ENCODE measurements around the gene CCL17. TPM values are rescaled to one million over a fixed set of nuclear protein-coding genes. Genes with fewer than 3 reads are reported as not detected.
"Not testable (repeated sequence)": the region's sequence is repeated elsewhere in the genome, so short reads cannot be mapped to it uniquely, and the experiment has no call there.

Gene CCL17
- total and polyA plus RNA-seq, 4 donors: 3.1 to 39.3 (median 3.5) TPM; not detected in 1

- H3K36me3 ChIP-seq (ENCODE audit: control insufficient read depth in 4 of 4, insufficient read depth in 4 of 4, low read length in 4 of 4): peaks cover 38 to 61% (median 50%) of the 10 kb centered on the region in 4 donors
- DNase-seq (no peak), ATAC-seq (ENCODE audit: insufficient read depth, low FRiP score) (no peak)
- no peak overlapping the region for H3K27ac ChIP-seq (ENCODE audit: low read depth in 1 of 2, low read length in 1 of 2)
- no peak for TF ChIP-seq CTCF (IDR thresholded peaks at IDR 0.05; ENCODE audit: control extremely low read depth, extremely low read depth)
- H3K4me1 ChIP-seq (ENCODE audit: control insufficient read depth in 5 of 5, insufficient read depth in 5 of 5, low read length in 5 of 5): no peaks in the 10 kb centered on the region
- no peaks in the 10 kb centered on the region for H3K27me3 ChIP-seq (ENCODE audit: control insufficient read depth in 3 of 3, insufficient read depth in 3 of 3, low read length in 2 of 3)
- 93 to 98% methylated on average over 2 of the region's 2 CpGs for WGBS, 2 donors
- no peaks in the 10 kb centered on the region for H3K9me3 ChIP-seq (ENCODE audit: control insufficient read depth in 4 of 4, insufficient read depth in 3 of 4, low read length in 3 of 4)
- no peak overlapping the region for H3K4me3 ChIP-seq
- no peak overlapping the region for H3K9ac ChIP-seq (ENCODE audit: insufficient read depth in 1 of 2, low read length in 2 of 2)
Observed at GRCh38 chr16:57432505-57432904, 27.9 kb downstream of the CCL17 start.

GRCh38 chr16:57432989-57433388, 28.4 kb downstream of the CCL17 start:
- DNase-seq: no peak
- no peak overlapping the region for H3K4me3 ChIP-seq
- peaks cover 38 to 59% (median 50%) of the 10 kb centered on the region in 4 donors for H3K36me3 ChIP-seq (ENCODE audit: control insufficient read depth in 4 of 4, insufficient read depth in 4 of 4, low read length in 4 of 4)
- no peaks in the 10 kb centered on the region for H3K27me3 ChIP-seq (ENCODE audit: control insufficient read depth in 3 of 3, insufficient read depth in 3 of 3, low read length in 2 of 3)
- H3K9me3 ChIP-seq (ENCODE audit: control insufficient read depth in 4 of 4, insufficient read depth in 3 of 4, low read length in 3 of 4): no peaks in the 10 kb centered on the region
- H3K9ac ChIP-seq (ENCODE audit: insufficient read depth in 1 of 2, low read length in 2 of 2): no peak overlapping the region
- no peak for ATAC-seq (ENCODE audit: insufficient read depth, low FRiP score)
- TF ChIP-seq CTCF (IDR thresholded peaks at IDR 0.05; ENCODE audit: control extremely low read depth, extremely low read depth): no peak
- H3K4me1 ChIP-seq (ENCODE audit: control insufficient read depth in 5 of 5, insufficient read depth in 5 of 5, low read length in 5 of 5): no peaks in the 10 kb centered on the region
- no peak overlapping the region for H3K27ac ChIP-seq (ENCODE audit: low read depth in 1 of 2, low read length in 1 of 2)
- WGBS, 2 donors: 86 to 92% methylated on average over 3 of the region's 3 CpGs

- ATAC-seq (ENCODE audit: insufficient read depth, low FRiP score): no peak
- H3K9ac ChIP-seq (ENCODE audit: insufficient read depth in 1 of 2, low read length in 2 of 2): no peak overlapping the region
- no peak for DNase-seq
- H3K4me1 ChIP-seq (ENCODE audit: control insufficient read depth in 5 of 5, insufficient read depth in 5 of 5, low read length in 5 of 5): no peaks in the 10 kb centered on the region
- no peak overlapping the region for H3K27ac ChIP-seq (ENCODE audit: low read depth in 1 of 2, low read length in 1 of 2)
- no peaks in the 10 kb centered on the region for H3K9me3 ChIP-seq (ENCODE audit: control insufficient read depth in 4 of 4, insufficient read depth in 3 of 4, low read length in 3 of 4)
- TF ChIP-seq CTCF (IDR thresholded peaks at IDR 0.05; ENCODE audit: control extremely low read depth, extremely low read depth): no peak
- no peak overlapping the region for H3K4me3 ChIP-seq
- peaks cover 34 to 61% (median 49%) of the 10 kb centered on the region in 4 donors for H3K36me3 ChIP-seq (ENCODE audit: control insufficient read depth in 4 of 4, insufficient read depth in 4 of 4, low read length in 4 of 4)
- WGBS, 2 donors: 94% methylated on average over 2 of the region's 2 CpGs
- no peaks in the 10 kb centered on the region for H3K27me3 ChIP-seq (ENCODE audit: control insufficient read depth in 3 of 3, insufficient read depth in 3 of 3, low read length in 2 of 3)
Observed at GRCh38 chr16:57434003-57434402, 29.4 kb downstream of the CCL17 start.

- Histone ChIP-seq H3K27me3 (ENCODE audit: control insufficient read depth in 3 of 3, insufficient read depth in 3 of 3, low read length in 2 of 3) (no peaks in the 10 kb centered on the region), H3K4me1 (ENCODE audit: control insufficient read depth in 5 of 5, insufficient read depth in 5 of 5, low read length in 5 of 5) (no peaks in the 10 kb centered on the region), H3K9ac (ENCODE audit: insufficient read depth in 1 of 2, low read length in 2 of 2) (no peak overlapping the region), H3K9me3 (ENCODE audit: control insufficient read depth in 4 of 4, insufficient read depth in 3 of 4, low read length in 3 of 4) (peaks cover 0 to 3% (median 1%) of the 10 kb centered on the region in 4 donors), H3K27ac (ENCODE audit: low read depth in 1 of 2, low read length in 1 of 2) (no peak overlapping the region), H3K4me3 (no peak overlapping the region), H3K36me3 (ENCODE audit: control insufficient read depth in 4 of 4, insufficient read depth in 4 of 4, low read length in 4 of 4) (peaks cover 35 to 59% (median 40%) of the 10 kb centered on the region in 4 donors)
- ATAC-seq (ENCODE audit: insufficient read depth, low FRiP score) (no peak), DNase-seq (no peak)
- 88 to 100% methylated on average over 1 of the region's 1 CpG for WGBS, 2 donors
- no peak for TF ChIP-seq CTCF (IDR thresholded peaks at IDR 0.05; ENCODE audit: control extremely low read depth, extremely low read depth)
Observed at GRCh38 chr16:57435838-57436237, 31.3 kb downstream of the CCL17 start.

GRCh38 chr16:57439947-57440346, 35.4 kb downstream of the CCL17 start:
- H3K9ac ChIP-seq (ENCODE audit: insufficient read depth in 1 of 2, low read length in 2 of 2); H3K27ac ChIP-seq (ENCODE audit: low read depth in 1 of 2, low read length in 1 of 2); DNase-seq; H3K4me3 ChIP-seq; ATAC-seq (ENCODE audit: insufficient read depth, low FRiP score); H3K27me3 ChIP-seq (ENCODE audit: control insufficient read depth in 3 of 3, insufficient read depth in 3 of 3, low read length in 2 of 3); H3K9me3 ChIP-seq (ENCODE audit: control insufficient read depth in 4 of 4, insufficient read depth in 3 of 4, low read length in 3 of 4); H3K4me1 ChIP-seq (ENCODE audit: control insufficient read depth in 5 of 5, insufficient read depth in 5 of 5, low read length in 5 of 5): not testable (repeated sequence)
- peaks cover 16 to 28% (median 19%) of the 10 kb centered on the region in 4 donors for H3K36me3 ChIP-seq (ENCODE audit: control insufficient read depth in 4 of 4, insufficient read depth in 4 of 4, low read length in 4 of 4)
- WGBS, 2 donors: 96 to 99% methylated on average over 8 of the region's 8 CpGs

Data from lung (tissue), 12 donors.